Activated CD4-positive, alpha-beta T cell treated with anti-CD3 and anti-CD28 coated beads for 36 hours (primary cell): ENCODE measurements around the gene RPL26. TPM values are rescaled to one million over a fixed set of nuclear protein-coding genes. Genes with fewer than 3 reads are reported as not detected.
"Not testable (repeated sequence)": the region's sequence is repeated elsewhere in the genome, so short reads cannot be mapped to it uniquely, and the experiment has no call there.

Experiments used
- ATAC-seq: fragments of 200-7000 bp; cut with Tn5 transposase; one replicate; pipeline ENCODE4 v1.10.0; 2021; ENCODE audit warnings: mild to moderate bottlenecking, moderate library complexity
- CTCF ChIA-PET: fragments of 350-600 bp; sonication (Branson Sonifier 250); formaldehyde crosslinking; loops from one replicate; lab custom pipeline; 2021; ENCODE audit warnings: antibody characterized with exemption; lab: Charles Lee
- POLR2A ChIA-PET: fragments of 350-600 bp; sonication (Branson Sonifier 250); formaldehyde crosslinking; loops from one replicate; lab custom pipeline; 2021; ENCODE audit warnings: antibody characterized with exemption, inconsistent platforms; lab: Charles Lee
- DNase-seq: peaks from one replicate; pipeline ENCODE4 v3.0.0-alpha.2; 2020
- H3K27ac Mint-ChIP-seq: one replicate; pipeline ENCODE4 v1.8.0; 2021; ENCODE audit warnings: mixed read lengths
- H3K27me3 Mint-ChIP-seq: one replicate; pipeline ENCODE4 v1.8.0; 2021; ENCODE audit warnings: mixed read lengths
- H3K36me3 Mint-ChIP-seq: one replicate; pipeline ENCODE4 v1.8.0; 2021; ENCODE audit warnings: low read depth, mixed read lengths
- H3K4me1 Mint-ChIP-seq: one replicate; pipeline ENCODE4 v1.8.0; 2021; ENCODE audit warnings: mixed read lengths
- H3K4me3 Mint-ChIP-seq: one replicate; pipeline ENCODE4 v1.8.0; 2021; ENCODE audit warnings: mild to moderate bottlenecking, moderate library complexity, mixed read lengths
- H3K9me3 Mint-ChIP-seq: one replicate; pipeline ENCODE4 v1.8.0; 2021; ENCODE audit warnings: low read depth, mixed read lengths
- intact Hi-C, 2 experiments: fragments of 100-400 bp; cut with DNase I in 1 of 2; cut with micrococcal nuclease in 1 of 2; formaldehyde crosslinking; loops; one replicate each; pipeline versions ENCODE4 v1.14.2 to v1.15.1; 2022 to 2024; cut with DNase I, micrococcal nuclease
- total RNA-seq, 2 experiments: library from RNA; stranded (reverse); gene quantifications; one replicate each; pipeline ENCODE4 v1.2.3, GENCODE V29; 2021

Gene RPL26
- total RNA-seq, 2 experiments from 2014 or later: 3,064 to 3,721 TPM

GRCh38 chr17:8347001-8347400 is 36.0 kb downstream of the RPL26 start:
- H3K4me3 Mint-ChIP-seq, ATAC-seq, H3K4me1 Mint-ChIP-seq, H3K9me3 Mint-ChIP-seq, intact Hi-C loops, CTCF ChIA-PET, DNase-seq, H3K36me3 Mint-ChIP-seq, POLR2A ChIA-PET, H3K27ac Mint-ChIP-seq: not testable (repeated sequence)
- peaks cover 19% of the 10 kb centered on the region for H3K27me3 Mint-ChIP-seq

- intact Hi-C loops: no loop called here
- Mint-ChIP-seq H3K36me3 (no peaks in the 10 kb centered on the region), H3K27me3 (peaks cover 19% of the 10 kb centered on the region), H3K4me1 (no peaks in the 10 kb centered on the region), H3K9me3 (no peaks in the 10 kb centered on the region), H3K4me3 (no peak overlapping the region), H3K27ac (no peak overlapping the region)
- POLR2A ChIA-PET: no interaction called here
- DNase-seq (no peak), ATAC-seq (no peak)
- CTCF ChIA-PET: interaction anchor here (0.6 to 0.8 kb wide), 3 partner anchors 17 to 31 kb away, joined by 3 read pairs; no protein-coding TSS in a partner anchor
These were observed 36.9 kb downstream of the RPL26 start for GRCh38 chr17:8345951-8346665.

- ATAC-seq (peak; percentile 42), DNase-seq (peak; percentile 14)
- ChIA-PET CTCF (interaction anchor here (0.6 to 0.8 kb wide), 2 partner anchors 19 to 32 kb away, joined by 3 read pairs; no protein-coding TSS in a partner anchor), POLR2A (no interaction called here)
- no peaks in the 10 kb centered on the region for H3K9me3 Mint-ChIP-seq
- no peaks in the 10 kb centered on the region for H3K36me3 Mint-ChIP-seq
- no peak overlapping the region for H3K4me3 Mint-ChIP-seq
- intact Hi-C loops: no loop called here
- no peaks in the 10 kb centered on the region for H3K4me1 Mint-ChIP-seq
- peaks cover 19% of the 10 kb centered on the region for H3K27me3 Mint-ChIP-seq
- no peak overlapping the region for H3K27ac Mint-ChIP-seq
These were observed 37.8 kb downstream of the RPL26 start for GRCh38 chr17:8345052-8345690.

GRCh38 chr17:8341456-8341855 is 41.5 kb downstream of the RPL26 start:
- Mint-ChIP-seq H3K27me3 (peaks cover 3% of the 10 kb centered on the region), H3K9me3 (no peaks in the 10 kb centered on the region), H3K4me1 (peaks cover 11% of the 10 kb centered on the region), H3K36me3 (no peaks in the 10 kb centered on the region), H3K27ac (no peak overlapping the region), H3K4me3 (no peak overlapping the region)
- ChIA-PET POLR2A (no interaction called here), CTCF (interaction anchor here (0.7 to 1.2 kb wide), 3 partner anchors 42 to 444 kb away, joined by 3 read pairs; partner anchors contain the start of gene SLC25A35)
- DNase-seq (no peak), ATAC-seq (no peak)
- intact Hi-C loops: no loop called here

GRCh38 chr17:8339540-8339939 is 43.5 kb downstream of the RPL26 start, which contains the start of gene ODF4:
Gene ODF4, plus strand, starts transcription at chr17:8339840. Its CDS starts 212 bp downstream, at chr17:8340052.
- H3K27ac Mint-ChIP-seq: no peak within 1 kb of the TSS
- H3K9me3 Mint-ChIP-seq: no peaks in the 10 kb centered on the region
- ChIA-PET POLR2A (no interaction called here), CTCF (no interaction called here)
- ATAC-seq: no peak
- DNase-seq: no peak
- no peak within 1 kb of the TSS for H3K4me3 Mint-ChIP-seq
- H3K4me1 Mint-ChIP-seq: peaks cover 11% of the 10 kb centered on the region
- no peaks in the 10 kb centered on the region for H3K36me3 Mint-ChIP-seq
- intact Hi-C loops: no loop called here
- no peaks in the 10 kb centered on the region for H3K27me3 Mint-ChIP-seq

- Mint-ChIP-seq H3K27ac (no peak overlapping the region), H3K4me1 (peaks cover 11% of the 10 kb centered on the region), H3K27me3 (no peaks in the 10 kb centered on the region), H3K9me3 (no peaks in the 10 kb centered on the region), H3K4me3 (no peak overlapping the region), H3K36me3 (no peaks in the 10 kb centered on the region)
- ATAC-seq (no peak), DNase-seq (no peak)
- intact Hi-C loops: no loop called here
- CTCF ChIA-PET: interaction anchor here (0.8 to 1.8 kb wide), 5 partner anchors 13 to 278 kb away, joined by 4 to 7 read pairs (median 4); partner anchors contain the start of gene KRABD2
- POLR2A ChIA-PET: interaction anchor here (1.0 to 1.2 kb wide), 2 partner anchors 9 to 12 kb away, joined by 3 to 4 read pairs; no protein-coding TSS in a partner anchor
These were observed 44.2 kb downstream of the RPL26 start for GRCh38 chr17:8338753-8339140.

- peak; percentile 32 for DNase-seq
- peaks cover 11% of the 10 kb centered on the region for H3K4me1 Mint-ChIP-seq
- H3K4me3 Mint-ChIP-seq: no peak overlapping the region
- H3K9me3 Mint-ChIP-seq: no peaks in the 10 kb centered on the region
- ChIA-PET POLR2A (interaction anchor here (1.0 to 1.2 kb wide), 2 partner anchors 9 to 11 kb away, joined by 3 to 4 read pairs; no protein-coding TSS in a partner anchor), CTCF (interaction anchor here (0.5 to 1.8 kb wide), 7 partner anchors 12 to 277 kb away, joined by 3 to 7 read pairs (median 4); partner anchors contain the start of gene KRABD2)
- no peaks in the 10 kb centered on the region for H3K36me3 Mint-ChIP-seq
- H3K27ac Mint-ChIP-seq: no peak overlapping the region
- no peaks in the 10 kb centered on the region for H3K27me3 Mint-ChIP-seq
- intact Hi-C loops: no loop called here
- ATAC-seq: peak; percentile 39
These were observed 44.9 kb downstream of the RPL26 start for GRCh38 chr17:8337802-8338752.

- ChIA-PET CTCF (no interaction called here), POLR2A (no interaction called here)
- peaks cover 7% of the 10 kb centered on the region for H3K4me1 Mint-ChIP-seq
- no peaks in the 10 kb centered on the region for H3K9me3 Mint-ChIP-seq
- no peak overlapping the region for H3K27ac Mint-ChIP-seq
- no peak for ATAC-seq
- intact Hi-C loops: no loop called here
- peaks cover 5% of the 10 kb centered on the region for H3K27me3 Mint-ChIP-seq
- no peak for DNase-seq
- H3K36me3 Mint-ChIP-seq: no peaks in the 10 kb centered on the region
- H3K4me3 Mint-ChIP-seq: no peak overlapping the region
These were observed 49.7 kb downstream of the RPL26 start for GRCh38 chr17:8333281-8333680.

- Mint-ChIP-seq H3K9me3 (no peaks in the 10 kb centered on the region), H3K27me3 (peaks cover 9% of the 10 kb centered on the region), H3K27ac (no peak overlapping the region), H3K4me3 (no peak overlapping the region), H3K36me3 (no peaks in the 10 kb centered on the region), H3K4me1 (peaks cover 1% of the 10 kb centered on the region)
- intact Hi-C loops: no loop called here
- ChIA-PET CTCF (no interaction called here), POLR2A (no interaction called here)
- DNase-seq: no peak
- ATAC-seq: no peak
These were observed 50.3 kb downstream of the RPL26 start for GRCh38 chr17:8332688-8333087.

- intact Hi-C loops: no loop called here
- no peak for DNase-seq
- ChIA-PET POLR2A (interaction anchor here (0.7 kb wide), 1 partner anchor 28 kb away, joined by 3 read pairs; no protein-coding TSS in a partner anchor), CTCF (interaction anchor here (1.1 kb wide), 1 partner anchor 45 kb away, joined by 4 read pairs; the partner anchor contains the start of gene KRABD2)
- Mint-ChIP-seq H3K27ac (no peak overlapping the region), H3K4me3 (no peak overlapping the region), H3K9me3 (no peaks in the 10 kb centered on the region), H3K36me3 (no peaks in the 10 kb centered on the region), H3K4me1 (no peaks in the 10 kb centered on the region), H3K27me3 (peaks cover 14% of the 10 kb centered on the region)
- no peak for ATAC-seq
These were observed 50.9 kb downstream of the RPL26 start for GRCh38 chr17:8332128-8332527.
